ENCODE measurements around the gene BANF2.

DNA sequence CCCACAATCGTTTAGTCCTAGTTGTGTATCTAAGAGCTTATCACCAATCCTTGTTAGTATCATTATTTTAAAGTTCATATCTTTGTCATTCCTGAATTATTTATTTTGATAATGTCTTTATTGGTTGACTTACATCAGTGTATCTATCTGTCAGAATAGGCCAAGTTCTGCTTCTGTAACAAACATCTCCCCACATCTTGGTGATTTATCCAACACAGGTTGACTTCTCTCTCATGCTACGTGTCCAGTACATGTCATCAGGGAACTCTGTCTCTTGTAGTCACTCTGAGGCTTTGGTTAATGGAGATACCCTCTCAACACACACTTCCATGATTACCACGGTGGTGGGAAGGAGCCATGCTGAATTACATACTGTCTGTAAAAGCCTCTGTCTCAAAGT, 38.4 kb downstream of the BANF2 start:
- TF ChIP-seq ELF4 (IDR thresholded peaks at IDR 0.05) (no peak), HDGF (IDR thresholded peaks at IDR 0.05; ENCODE audit: borderline replicate concordance) (no peak), BHLHE40 (IDR thresholded peaks at IDR 0.05; ENCODE audit: borderline replicate concordance) (no peak), SP1 (IDR thresholded peaks at IDR 0.05) (no peak), FOXK2 (IDR thresholded peaks at IDR 0.05) (no peak), FOXM1 (IDR thresholded peaks at IDR 0.05; ENCODE audit: borderline replicate concordance) (no peak), LEF1 (IDR thresholded peaks at IDR 0.05; ENCODE audit: borderline replicate concordance) (no peak), L3MBTL2 (conservative IDR thresholded peaks at IDR 0.05) (no peak)
